Measurements from ENCODE around the gene HNRNPL. TPM values are rescaled to one million over a fixed set of nuclear protein-coding genes. Genes with fewer than 3 reads are reported as not detected.
A peak's percentile ranks its signal among the peaks of the same experiment; 100 is the strongest.

Gene HNRNPL
- total RNA-seq, 1 donor from 2014 or later, result 443 TPM

- no peak overlapping the region for H3K27ac Mint-ChIP-seq
- peaks cover 8% of the 10 kb centered on the region for H3K4me1 Mint-ChIP-seq
- no peaks in the 10 kb centered on the region for H3K9me3 Mint-ChIP-seq
- H3K4me3 Mint-ChIP-seq, result no peak overlapping the region
- peaks cover 14% of the 10 kb centered on the region for H3K36me3 Mint-ChIP-seq
- TF ChIP-seq CTCF (IDR thresholded peaks at IDR 0.05; ENCODE audit: unreplicated experiment), result no peak
- no peaks in the 10 kb centered on the region for H3K27me3 Mint-ChIP-seq (ENCODE audit: low read depth)
- no peak for DNase-seq (ENCODE audit: low spot score in 2 of 2, unreplicated experiment in 2 of 2)
Measured at GRCh38 chr19:38880882-38881609, 31.3 kb upstream of the HNRNPL start.

GRCh38 chr19:38880076-38880881 lies 30.5 kb upstream of the HNRNPL start:
- H3K27ac Mint-ChIP-seq, result no peak overlapping the region
- TF ChIP-seq CTCF (IDR thresholded peaks at IDR 0.05; ENCODE audit: unreplicated experiment), result no peak
- peaks cover 8% of the 10 kb centered on the region for H3K4me1 Mint-ChIP-seq

GRCh38 chr19:38879400-38879751 lies 29.6 kb upstream of the HNRNPL start:
- no peaks in the 10 kb centered on the region for H3K9me3 Mint-ChIP-seq
- no peak overlapping the region for H3K4me3 Mint-ChIP-seq
- H3K36me3 Mint-ChIP-seq, result peaks cover 14% of the 10 kb centered on the region
- peaks cover 8% of the 10 kb centered on the region for H3K4me1 Mint-ChIP-seq
- no peak for TF ChIP-seq CTCF (IDR thresholded peaks at IDR 0.05; ENCODE audit: unreplicated experiment)
- no peaks in the 10 kb centered on the region for H3K27me3 Mint-ChIP-seq (ENCODE audit: low read depth)
- no peak overlapping the region for H3K27ac Mint-ChIP-seq
- no peak for DNase-seq (ENCODE audit: low spot score in 2 of 2, unreplicated experiment in 2 of 2)

More at GRCh38 chr19:38880076-38880881, 30.5 kb upstream of the HNRNPL start:
- no peaks in the 10 kb centered on the region for H3K9me3 Mint-ChIP-seq
- peaks cover 14% of the 10 kb centered on the region for H3K36me3 Mint-ChIP-seq
- H3K4me3 Mint-ChIP-seq, result no peak overlapping the region
- DNase-seq (ENCODE audit: low spot score in 2 of 2, unreplicated experiment in 2 of 2), result no peak
- no peaks in the 10 kb centered on the region for H3K27me3 Mint-ChIP-seq (ENCODE audit: low read depth)

- Mint-ChIP-seq H3K36me3 (peaks cover 14% of the 10 kb centered on the region), H3K9me3 (no peaks in the 10 kb centered on the region), H3K27ac (peak overlapping the region; percentile 64), H3K4me1 (peaks cover 8% of the 10 kb centered on the region), H3K27me3 (ENCODE audit: low read depth) (no peaks in the 10 kb centered on the region), H3K4me3 (no peak overlapping the region)
- TF ChIP-seq CTCF (IDR thresholded peaks at IDR 0.05; ENCODE audit: unreplicated experiment), result no peak
- no peak for DNase-seq (ENCODE audit: low spot score in 2 of 2, unreplicated experiment in 2 of 2)
Measured at GRCh38 chr19:38878575-38879399, 29.0 kb upstream of the HNRNPL start.

GRCh38 chr19:38877781-38878574 lies 28.2 kb upstream of the HNRNPL start, which contains the start of gene RINL:
Gene RINL (minus strand): TSS chr19:38878275. CDS start chr19:38876742, 1,533 bp downstream.
- Mint-ChIP-seq H3K4me1 (peaks cover 8% of the 10 kb centered on the region), H3K27me3 (ENCODE audit: low read depth) (no peaks in the 10 kb centered on the region), H3K9me3 (no peaks in the 10 kb centered on the region), H3K27ac (peak within 1 kb of the TSS; percentile 64), H3K36me3 (peaks cover 9% of the 10 kb centered on the region), H3K4me3 (no peak within 1 kb of the TSS)
- no peak for DNase-seq (ENCODE audit: low spot score in 2 of 2, unreplicated experiment in 2 of 2)
- no peak for TF ChIP-seq CTCF (IDR thresholded peaks at IDR 0.05; ENCODE audit: unreplicated experiment)

Measured in mesothelial cell of epicardium (in vitro differentiated cells).